ENCODE measurements around the gene ALG5. TPM values are rescaled to one million over a fixed set of nuclear protein-coding genes. Genes with fewer than 3 reads are reported as not detected.

Gene ALG5
- total RNA-seq, 2 donors from 2014 or later, result 21.8 to 21.9 TPM

DNA sequence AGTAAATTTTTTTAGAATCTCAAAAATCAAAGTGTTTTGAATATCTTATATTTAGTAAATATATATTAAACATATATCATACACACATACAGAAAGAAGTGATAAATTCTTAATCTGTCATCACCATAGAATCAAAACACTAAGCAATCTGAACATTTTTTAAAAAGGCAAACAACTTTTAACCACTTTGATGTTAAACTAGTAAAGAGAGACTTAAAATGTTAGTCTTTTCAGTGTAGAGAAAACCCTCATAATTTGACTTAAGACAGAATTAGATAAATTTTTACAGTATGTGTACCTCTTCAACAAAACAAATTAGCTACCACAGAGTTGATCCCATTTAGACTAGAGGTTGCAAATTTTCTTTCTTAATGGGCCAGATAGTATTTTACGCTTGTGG, 46.9 kb upstream of the ALG5 start:
- 100% methylated on average over 1 of the region's 1 CpG; no CpG with 5 or more reads in 1 of the 2 experiments for WGBS, 2 experiments (ENCODE audit: insufficient coverage in 1 of 2, insufficient read length in 1 of 2)
- no peaks in the 10 kb centered on the region for H3K9me3 Mint-ChIP-seq
- no peaks in the 10 kb centered on the region for H3K27me3 Mint-ChIP-seq (ENCODE audit: insufficient read depth)
- no peak overlapping the region for H3K4me3 Mint-ChIP-seq
- Histone ChIP-seq H3K27me3 (ENCODE audit: control insufficient read depth, insufficient read depth, low read length, poor library complexity, severe bottlenecking) (no peaks in the 10 kb centered on the region), H3K36me3 (ENCODE audit: control insufficient read depth, insufficient read depth, low read length) (peaks cover 82% of the 10 kb centered on the region), H3K9ac (ENCODE audit: extremely low read depth, low read length, poor library complexity, severe bottlenecking) (no peak overlapping the region), H3K9me3 (ENCODE audit: control insufficient read depth, low read length) (no peaks in the 10 kb centered on the region), H3K4me1 (ENCODE audit: control insufficient read depth, insufficient read depth, low read length) (no peaks in the 10 kb centered on the region), H3K4me3 (ENCODE audit: low read length) (no peak overlapping the region), H3K27ac (ENCODE audit: low read depth, low read length) (no peak overlapping the region)
- DNase-seq, result no peak
- no peaks in the 10 kb centered on the region for H3K4me1 Mint-ChIP-seq
- H3K36me3 Mint-ChIP-seq (ENCODE audit: low read depth), result peaks cover 40% of the 10 kb centered on the region
- no peak overlapping the region for H3K27ac Mint-ChIP-seq
- TF ChIP-seq, protein P1, sequence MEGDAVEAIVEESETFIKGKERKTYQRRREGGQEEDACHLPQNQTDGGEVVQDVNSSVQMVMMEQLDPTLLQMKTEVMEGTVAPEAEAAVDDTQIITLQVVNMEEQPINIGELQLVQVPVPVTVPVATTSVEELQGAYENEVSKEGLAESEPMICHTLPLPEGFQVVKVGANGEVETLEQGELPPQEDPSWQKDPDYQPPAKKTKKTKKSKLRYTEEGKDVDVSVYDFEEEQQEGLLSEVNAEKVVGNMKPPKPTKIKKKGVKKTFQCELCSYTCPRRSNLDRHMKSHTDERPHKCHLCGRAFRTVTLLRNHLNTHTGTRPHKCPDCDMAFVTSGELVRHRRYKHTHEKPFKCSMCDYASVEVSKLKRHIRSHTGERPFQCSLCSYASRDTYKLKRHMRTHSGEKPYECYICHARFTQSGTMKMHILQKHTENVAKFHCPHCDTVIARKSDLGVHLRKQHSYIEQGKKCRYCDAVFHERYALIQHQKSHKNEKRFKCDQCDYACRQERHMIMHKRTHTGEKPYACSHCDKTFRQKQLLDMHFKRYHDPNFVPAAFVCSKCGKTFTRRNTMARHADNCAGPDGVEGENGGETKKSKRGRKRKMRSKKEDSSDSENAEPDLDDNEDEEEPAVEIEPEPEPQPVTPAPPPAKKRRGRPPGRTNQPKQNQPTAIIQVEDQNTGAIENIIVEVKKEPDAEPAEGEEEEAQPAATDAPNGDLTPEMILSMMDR (conservative IDR thresholded peaks at IDR 0.05), result no peak

DNA sequence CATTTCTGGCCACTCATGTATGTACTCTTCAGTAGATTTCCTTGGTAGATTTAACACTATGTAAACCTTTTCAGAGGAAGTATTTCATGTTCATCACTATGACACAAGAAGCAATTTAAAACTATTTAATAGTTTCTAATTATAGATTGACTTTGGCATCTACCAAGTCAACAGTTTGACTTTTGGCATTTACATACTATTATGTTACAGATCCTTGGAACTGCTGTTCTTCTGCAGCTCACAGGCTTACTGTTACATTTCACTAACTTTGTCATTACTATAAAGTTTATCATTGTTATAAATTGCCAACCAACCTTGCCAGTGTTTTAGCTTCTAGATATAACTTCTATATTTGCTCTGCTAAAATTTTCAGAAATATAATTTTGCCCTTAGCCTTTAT, 41.6 kb upstream of the ALG5 start:
- TF ChIP-seq, protein P1 (conservative IDR thresholded peaks at IDR 0.05), result no peak
- no peak for DNase-seq
- no peak overlapping the region for H3K4me3 ChIP-seq (ENCODE audit: low read length)
- no peaks in the 10 kb centered on the region for H3K4me1 Mint-ChIP-seq
- no peaks in the 10 kb centered on the region for H3K27me3 ChIP-seq (ENCODE audit: control insufficient read depth, insufficient read depth, low read length, poor library complexity, severe bottlenecking)
- peaks cover 59% of the 10 kb centered on the region for H3K36me3 Mint-ChIP-seq (ENCODE audit: low read depth)
- no peak overlapping the region for H3K9ac ChIP-seq (ENCODE audit: extremely low read depth, low read length, poor library complexity, severe bottlenecking)
- no peak overlapping the region for H3K27ac Mint-ChIP-seq
- no peaks in the 10 kb centered on the region for H3K27me3 Mint-ChIP-seq (ENCODE audit: insufficient read depth)
- no peak overlapping the region for H3K4me3 Mint-ChIP-seq
- H3K4me1 ChIP-seq (ENCODE audit: control insufficient read depth, insufficient read depth, low read length), result no peaks in the 10 kb centered on the region
- peaks cover 92% of the 10 kb centered on the region for H3K36me3 ChIP-seq (ENCODE audit: control insufficient read depth, insufficient read depth, low read length)
- H3K9me3 ChIP-seq (ENCODE audit: control insufficient read depth, low read length), result peaks cover 3% of the 10 kb centered on the region
- no peaks in the 10 kb centered on the region for H3K9me3 Mint-ChIP-seq
- no peak overlapping the region for H3K27ac ChIP-seq (ENCODE audit: low read depth, low read length)

DNA sequence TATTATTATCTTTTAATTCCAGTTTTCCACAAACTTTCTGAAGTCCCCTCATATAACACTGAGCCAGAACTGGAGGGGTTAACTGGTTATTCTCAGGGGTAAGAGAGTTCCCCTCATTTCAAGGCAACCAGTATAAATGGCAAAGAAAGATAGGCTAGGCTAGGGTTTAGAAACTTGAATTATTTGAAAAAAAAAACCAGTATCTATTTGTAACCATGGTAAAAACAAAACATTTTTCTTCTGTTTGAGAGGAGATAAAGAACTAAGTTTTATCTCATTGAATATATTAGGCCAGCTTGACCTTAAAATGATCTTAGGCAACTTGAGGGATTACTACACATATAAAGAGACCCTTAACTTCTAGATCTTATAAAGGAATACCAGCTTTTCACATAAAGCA, 40.8 kb upstream of the ALG5 start:
- peaks cover 65% of the 10 kb centered on the region for H3K36me3 Mint-ChIP-seq (ENCODE audit: low read depth)
- TF ChIP-seq, protein P1 (conservative IDR thresholded peaks at IDR 0.05), result no peak

More for the DNA sequence above, 40.8 kb upstream of the ALG5 start:
- Histone ChIP-seq H3K36me3 (ENCODE audit: control insufficient read depth, insufficient read depth, low read length) (peaks cover 96% of the 10 kb centered on the region), H3K27me3 (ENCODE audit: control insufficient read depth, insufficient read depth, low read length, poor library complexity, severe bottlenecking) (no peaks in the 10 kb centered on the region), H3K9ac (ENCODE audit: extremely low read depth, low read length, poor library complexity, severe bottlenecking) (no peak overlapping the region), H3K27ac (ENCODE audit: low read depth, low read length) (no peak overlapping the region), H3K9me3 (ENCODE audit: control insufficient read depth, low read length) (peaks cover 12% of the 10 kb centered on the region), H3K4me1 (ENCODE audit: control insufficient read depth, insufficient read depth, low read length) (no peaks in the 10 kb centered on the region), H3K4me3 (ENCODE audit: low read length) (no peak overlapping the region)
- DNase-seq, result no peak
- H3K9me3 Mint-ChIP-seq, result peaks cover 4% of the 10 kb centered on the region
- H3K27me3 Mint-ChIP-seq (ENCODE audit: insufficient read depth), result no peaks in the 10 kb centered on the region
- H3K4me3 Mint-ChIP-seq, result no peak overlapping the region
- no peaks in the 10 kb centered on the region for H3K4me1 Mint-ChIP-seq
- H3K27ac Mint-ChIP-seq, result no peak overlapping the region

Measured in endodermal cell (in vitro differentiated cells).